ENCODE results near the gene SHANK2. TPM values are rescaled to one million over a fixed set of nuclear protein-coding genes. Genes with fewer than 3 reads are reported as not detected.
A peak's percentile ranks its signal among the peaks of the same experiment; 100 is the strongest.

SHANK2 gene
- total RNA-seq, 1 donor from 2014 or later: 0.97 TPM

- H3K27ac Mint-ChIP-seq (ENCODE audit: unreplicated experiment): no peak overlapping the region
- TF ChIP-seq, protein P1, sequence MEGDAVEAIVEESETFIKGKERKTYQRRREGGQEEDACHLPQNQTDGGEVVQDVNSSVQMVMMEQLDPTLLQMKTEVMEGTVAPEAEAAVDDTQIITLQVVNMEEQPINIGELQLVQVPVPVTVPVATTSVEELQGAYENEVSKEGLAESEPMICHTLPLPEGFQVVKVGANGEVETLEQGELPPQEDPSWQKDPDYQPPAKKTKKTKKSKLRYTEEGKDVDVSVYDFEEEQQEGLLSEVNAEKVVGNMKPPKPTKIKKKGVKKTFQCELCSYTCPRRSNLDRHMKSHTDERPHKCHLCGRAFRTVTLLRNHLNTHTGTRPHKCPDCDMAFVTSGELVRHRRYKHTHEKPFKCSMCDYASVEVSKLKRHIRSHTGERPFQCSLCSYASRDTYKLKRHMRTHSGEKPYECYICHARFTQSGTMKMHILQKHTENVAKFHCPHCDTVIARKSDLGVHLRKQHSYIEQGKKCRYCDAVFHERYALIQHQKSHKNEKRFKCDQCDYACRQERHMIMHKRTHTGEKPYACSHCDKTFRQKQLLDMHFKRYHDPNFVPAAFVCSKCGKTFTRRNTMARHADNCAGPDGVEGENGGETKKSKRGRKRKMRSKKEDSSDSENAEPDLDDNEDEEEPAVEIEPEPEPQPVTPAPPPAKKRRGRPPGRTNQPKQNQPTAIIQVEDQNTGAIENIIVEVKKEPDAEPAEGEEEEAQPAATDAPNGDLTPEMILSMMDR (IDR thresholded peaks at IDR 0.05): no peak
- H3K4me1 Mint-ChIP-seq (ENCODE audit: low read depth): peaks cover 4% of the 10 kb centered on the region
- no peaks in the 10 kb centered on the region for H3K9me3 Mint-ChIP-seq (ENCODE audit: low read depth)
- DNase-seq (ENCODE audit: low spot score): peak; percentile 65
- H3K4me3 Mint-ChIP-seq (ENCODE audit: unreplicated experiment): no peak overlapping the region
- H3K27me3 Mint-ChIP-seq (ENCODE audit: low read depth): peaks cover 49% of the 10 kb centered on the region
- no peaks in the 10 kb centered on the region for H3K36me3 Mint-ChIP-seq (ENCODE audit: low read depth)
Measured at GRCh38 chr11:71209181-71209580, 43.2 kb downstream of the SHANK2 start.

DNA sequence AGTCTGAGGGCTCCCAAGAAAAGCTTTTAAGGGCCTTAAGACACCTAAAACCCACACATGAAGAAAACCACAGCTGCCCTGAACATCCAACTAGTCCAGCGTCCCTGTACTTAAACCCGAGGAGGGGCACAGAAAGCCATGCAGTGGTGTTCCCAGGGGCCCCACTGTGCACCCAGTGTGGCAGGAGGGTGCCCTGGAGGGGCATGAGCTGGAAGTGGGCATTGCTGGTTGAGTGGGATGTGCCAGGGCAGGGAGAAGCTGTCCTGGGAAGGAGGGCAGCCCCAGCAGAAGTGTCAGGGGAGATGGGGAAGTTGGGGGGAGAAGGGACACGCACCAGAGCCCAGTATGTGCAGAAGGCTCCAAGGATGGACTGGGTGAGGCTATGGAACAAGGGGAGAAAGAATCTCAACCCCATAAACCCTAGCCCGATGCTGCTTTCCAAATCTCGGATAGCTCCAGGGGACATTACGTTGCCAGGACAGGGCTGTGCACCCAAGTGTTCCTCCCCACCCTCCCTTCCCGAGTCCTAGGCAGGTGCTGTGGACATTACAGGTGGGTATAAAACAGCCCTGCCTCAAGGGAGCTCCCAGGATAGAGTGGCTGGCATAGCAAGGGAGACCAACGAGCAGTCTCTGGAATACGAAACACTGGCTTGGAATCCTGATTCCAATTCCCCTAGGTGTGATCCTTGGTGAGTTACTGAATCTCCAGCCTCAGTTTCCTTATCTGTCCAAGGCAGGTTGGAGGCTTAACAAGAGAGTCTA lies 44.2 kb downstream of the SHANK2 start:
- H3K9me3 Mint-ChIP-seq (ENCODE audit: low read depth): no peaks in the 10 kb centered on the region
- peaks cover 47% of the 10 kb centered on the region for H3K27me3 Mint-ChIP-seq (ENCODE audit: low read depth)
- DNase-seq (ENCODE audit: low spot score): peak; percentile 59
- H3K4me1 Mint-ChIP-seq (ENCODE audit: low read depth): peaks cover 4% of the 10 kb centered on the region
- H3K27ac Mint-ChIP-seq (ENCODE audit: unreplicated experiment): no peak overlapping the region
- no peaks in the 10 kb centered on the region for H3K36me3 Mint-ChIP-seq (ENCODE audit: low read depth)
- no peak overlapping the region for H3K4me3 Mint-ChIP-seq (ENCODE audit: unreplicated experiment)
- TF ChIP-seq, protein P1 (IDR thresholded peaks at IDR 0.05): no peak

DNA sequence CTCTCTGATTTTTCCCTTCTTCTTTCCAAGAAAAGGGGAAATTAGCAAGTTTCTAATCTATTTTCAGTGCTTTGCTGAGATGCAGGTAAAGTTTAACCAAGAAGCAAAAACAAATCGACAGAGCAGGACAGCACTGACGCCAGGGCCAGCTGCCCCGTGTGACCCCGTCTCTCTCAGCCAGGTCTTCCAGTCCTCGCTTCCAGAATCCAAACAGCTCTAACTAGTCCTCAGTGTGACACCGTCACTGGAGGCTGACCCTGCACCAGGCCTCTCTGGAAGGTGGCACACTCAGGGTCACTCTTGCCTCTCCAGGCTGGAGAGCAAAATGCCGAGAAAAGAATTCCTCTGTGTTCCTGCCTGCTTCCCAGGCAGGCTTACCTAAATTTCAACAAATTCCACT lies 44.8 kb downstream of the SHANK2 start:
- Mint-ChIP-seq H3K4me3 (ENCODE audit: unreplicated experiment) (no peak overlapping the region), H3K27me3 (ENCODE audit: low read depth) (peaks cover 49% of the 10 kb centered on the region), H3K27ac (ENCODE audit: unreplicated experiment) (no peak overlapping the region), H3K36me3 (ENCODE audit: low read depth) (no peaks in the 10 kb centered on the region), H3K9me3 (ENCODE audit: low read depth) (no peaks in the 10 kb centered on the region), H3K4me1 (ENCODE audit: low read depth) (peaks cover 4% of the 10 kb centered on the region)
- peak; percentile 27 for DNase-seq (ENCODE audit: low spot score)
- TF ChIP-seq, protein P1 (IDR thresholded peaks at IDR 0.05): no peak

DNA sequence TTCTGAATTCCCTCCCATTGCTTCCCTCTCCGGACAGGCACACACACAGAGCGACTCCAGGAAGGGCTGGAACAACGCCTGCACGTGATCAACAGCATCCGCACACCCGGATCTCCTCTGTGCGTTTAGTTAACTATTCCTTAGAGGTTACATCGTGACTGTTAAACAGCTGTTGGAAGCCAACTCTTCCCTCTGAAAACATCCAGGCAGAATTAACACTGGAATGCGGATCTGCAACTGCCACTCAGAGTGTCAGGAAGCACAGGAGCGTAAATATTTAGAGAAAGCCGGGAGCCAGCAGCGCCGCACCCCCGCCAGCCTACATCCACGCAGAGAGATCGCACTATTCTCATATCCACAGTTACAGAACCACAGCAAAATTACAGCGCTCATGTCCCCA lies 46.2 kb downstream of the SHANK2 start:
- Mint-ChIP-seq H3K36me3 (ENCODE audit: low read depth) (no peaks in the 10 kb centered on the region), H3K4me3 (ENCODE audit: unreplicated experiment) (no peak overlapping the region), H3K4me1 (ENCODE audit: low read depth) (peaks cover 4% of the 10 kb centered on the region), H3K9me3 (ENCODE audit: low read depth) (no peaks in the 10 kb centered on the region), H3K27me3 (ENCODE audit: low read depth) (peaks cover 43% of the 10 kb centered on the region), H3K27ac (ENCODE audit: unreplicated experiment) (no peak overlapping the region)
- peak; percentile 9 for DNase-seq (ENCODE audit: low spot score)
- TF ChIP-seq, protein P1 (IDR thresholded peaks at IDR 0.05): no peak

DNA sequence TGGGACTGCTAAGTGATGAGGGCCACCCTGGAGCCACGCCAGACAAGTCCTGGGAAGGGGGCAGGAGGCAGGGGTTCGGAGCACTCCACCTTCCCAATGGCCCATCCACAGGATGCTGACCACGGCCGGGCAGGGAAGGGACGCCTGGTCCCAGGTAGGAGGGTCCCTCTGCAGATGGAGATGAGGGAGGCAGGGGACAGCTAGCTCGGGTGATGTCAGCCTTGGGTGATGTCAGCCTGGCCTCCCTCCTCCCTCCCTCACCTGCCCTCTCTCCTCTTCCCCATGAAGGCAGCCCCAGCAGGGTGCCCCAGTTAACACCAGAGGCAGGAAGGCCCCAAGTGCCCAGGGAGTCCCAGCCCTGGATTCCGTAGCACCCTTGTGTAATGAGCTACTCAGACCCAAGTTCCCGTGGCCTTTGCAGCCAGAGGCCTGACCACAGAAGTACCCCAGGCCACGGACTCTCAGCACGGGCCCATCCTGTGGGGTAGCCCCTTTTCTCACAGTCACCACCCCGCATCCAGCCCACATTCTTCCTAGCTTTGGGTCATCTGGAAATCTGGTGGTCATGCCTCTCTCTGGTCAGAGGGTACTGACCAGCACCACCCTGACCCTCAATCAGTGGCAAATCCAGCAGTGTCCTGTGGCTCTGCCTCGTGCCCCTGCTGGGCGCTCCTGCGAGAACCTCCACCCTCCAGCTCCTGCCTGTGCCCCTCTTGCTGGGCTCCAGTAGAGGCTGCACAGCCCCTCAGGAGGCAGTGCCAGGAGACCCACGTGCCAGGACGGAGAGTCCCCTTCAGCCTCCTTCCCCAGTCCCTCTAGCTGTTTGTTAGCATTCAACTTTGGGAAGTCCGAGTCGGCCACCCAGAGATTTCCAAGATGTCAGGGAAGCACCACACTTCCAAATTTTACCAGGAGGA lies 47.4 kb downstream of the SHANK2 start:
- TF ChIP-seq, protein P1 (IDR thresholded peaks at IDR 0.05): no peak
- no peak overlapping the region for H3K4me3 Mint-ChIP-seq (ENCODE audit: unreplicated experiment)
- H3K9me3 Mint-ChIP-seq (ENCODE audit: low read depth): no peaks in the 10 kb centered on the region
- H3K27ac Mint-ChIP-seq (ENCODE audit: unreplicated experiment): no peak overlapping the region
- peaks cover 4% of the 10 kb centered on the region for H3K4me1 Mint-ChIP-seq (ENCODE audit: low read depth)
- no peaks in the 10 kb centered on the region for H3K36me3 Mint-ChIP-seq (ENCODE audit: low read depth)
- H3K27me3 Mint-ChIP-seq (ENCODE audit: low read depth): peaks cover 44% of the 10 kb centered on the region
- DNase-seq (ENCODE audit: low spot score): peak; percentile 78
